Stimulated activated naive CD8-positive, alpha-beta T cell treated with anti-CD3 and anti-CD28 coated beads, Interleukin-15, Interleukin-2, amounts not matched to agents 100 ng/mL and 50 ng/mL, for 24 hours (primary cell): ENCODE data around the gene SCN8A.
"Not testable (repeated sequence)": the region's sequence is repeated elsewhere in the genome, so short reads cannot be mapped to it uniquely, and the experiment has no call there.

Experiments
- H3K27ac Mint-ChIP-seq: one replicate; pipeline ENCODE4 v1.8.0; 2021; ENCODE audit warnings: mild to moderate bottlenecking, mixed read lengths
- H3K27me3 Mint-ChIP-seq: one replicate; pipeline ENCODE4 v1.8.0; 2021; ENCODE audit warnings: mixed read lengths
- H3K36me3 Mint-ChIP-seq: one replicate; pipeline ENCODE4 v1.8.0; 2021; ENCODE audit warnings: low read depth, mixed read lengths
- H3K4me1 Mint-ChIP-seq: one replicate; pipeline ENCODE4 v1.8.0; 2021; ENCODE audit warnings: low read depth, mixed read lengths
- H3K4me3 Mint-ChIP-seq: one replicate; pipeline ENCODE4 v1.8.0; 2021; ENCODE audit warnings: mild to moderate bottlenecking, mixed read lengths
- H3K9me3 Mint-ChIP-seq: one replicate; pipeline ENCODE4 v1.8.0; 2021; ENCODE audit warnings: mixed read lengths

Gene SCN8A

DNA sequence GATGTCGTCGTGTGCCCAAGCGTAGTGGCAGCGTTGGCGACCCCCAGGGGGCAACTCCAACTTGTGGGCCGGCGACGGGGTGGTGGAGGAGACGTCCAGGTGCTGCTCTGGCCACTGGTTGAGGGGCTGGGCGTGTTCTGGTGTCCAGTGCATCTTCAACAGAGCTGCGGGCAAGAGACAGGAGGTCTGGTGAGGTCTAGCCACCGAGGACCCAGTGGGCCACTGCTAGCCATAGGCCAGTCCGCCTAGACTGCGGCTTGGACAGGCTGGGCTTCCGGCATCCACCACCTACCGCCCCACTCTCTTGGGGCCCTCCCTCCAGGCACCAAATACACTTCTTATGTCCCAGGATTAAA is 231.2 kb downstream of the SCN8A start:
- H3K27ac Mint-ChIP-seq, result no peak overlapping the region
- H3K9me3 Mint-ChIP-seq, result no peaks in the 10 kb centered on the region
- H3K4me3 Mint-ChIP-seq, result peak overlapping the region; percentile 70
- H3K27me3 Mint-ChIP-seq, result no peaks in the 10 kb centered on the region
- peaks cover 27% of the 10 kb centered on the region for H3K4me1 Mint-ChIP-seq
- H3K36me3 Mint-ChIP-seq, result no peaks in the 10 kb centered on the region

DNA sequence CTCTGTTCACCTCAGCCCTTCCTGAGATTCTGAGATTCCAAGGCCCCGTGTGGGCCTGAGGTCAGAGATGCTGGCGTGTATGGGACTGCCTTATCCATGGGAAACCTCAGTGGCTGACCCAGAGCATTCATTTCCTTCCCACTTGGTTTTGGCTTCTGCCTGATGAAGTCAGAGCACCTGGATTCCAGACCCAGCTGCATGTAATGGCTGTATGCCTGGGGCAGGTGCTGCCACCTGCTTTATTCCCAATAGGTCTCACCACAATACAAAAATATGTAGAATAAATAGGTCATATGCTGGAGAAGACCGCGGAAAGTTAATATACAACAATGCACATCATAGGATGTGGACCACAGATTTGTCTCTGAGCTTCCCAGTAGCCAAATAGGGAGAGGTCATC is 231.9 kb downstream of the SCN8A start:
- no peaks in the 10 kb centered on the region for H3K27me3 Mint-ChIP-seq
- H3K36me3 Mint-ChIP-seq, result no peaks in the 10 kb centered on the region
- H3K27ac Mint-ChIP-seq, result no peak overlapping the region
- no peaks in the 10 kb centered on the region for H3K9me3 Mint-ChIP-seq
- H3K4me1 Mint-ChIP-seq, result peaks cover 34% of the 10 kb centered on the region
- peak overlapping the region; percentile 26 for H3K4me3 Mint-ChIP-seq

DNA sequence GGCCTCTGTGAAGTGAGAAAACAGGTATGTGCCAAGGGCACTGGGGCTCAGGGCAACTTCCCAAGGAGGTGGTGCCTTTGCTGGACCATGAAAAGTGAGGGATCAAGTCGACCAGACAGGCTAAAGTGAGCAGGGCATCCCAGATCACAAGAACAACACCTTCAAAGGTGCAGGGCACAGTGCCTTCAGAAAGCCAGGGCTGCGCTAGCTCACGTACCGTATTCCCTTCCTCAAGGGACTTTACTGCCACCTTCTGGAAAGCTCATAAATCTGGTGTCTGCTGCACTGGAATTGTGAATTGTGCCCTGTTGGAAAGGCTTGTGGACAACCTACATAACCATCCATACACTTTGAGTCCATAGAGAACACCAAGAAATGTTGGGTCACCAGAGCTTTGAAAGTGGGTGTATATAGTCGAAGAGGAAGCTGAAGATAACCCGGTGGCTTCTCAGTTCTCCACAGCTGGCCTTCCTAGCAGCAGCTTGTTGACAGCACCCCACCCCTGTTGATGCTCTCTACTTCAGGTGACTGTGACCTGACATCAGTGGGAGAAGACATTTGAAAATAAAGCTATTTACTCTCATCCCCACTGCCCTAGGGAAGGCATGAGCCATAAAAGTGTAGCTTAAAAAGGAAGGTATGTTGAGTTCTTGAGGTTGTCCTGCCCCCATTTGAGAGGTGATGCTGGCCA is 233.0 kb downstream of the SCN8A start:
- no peak overlapping the region for H3K27ac Mint-ChIP-seq
- no peaks in the 10 kb centered on the region for H3K27me3 Mint-ChIP-seq
- H3K9me3 Mint-ChIP-seq, result no peaks in the 10 kb centered on the region
- peaks cover 43% of the 10 kb centered on the region for H3K4me1 Mint-ChIP-seq
- no peak overlapping the region for H3K4me3 Mint-ChIP-seq
- no peaks in the 10 kb centered on the region for H3K36me3 Mint-ChIP-seq

DNA sequence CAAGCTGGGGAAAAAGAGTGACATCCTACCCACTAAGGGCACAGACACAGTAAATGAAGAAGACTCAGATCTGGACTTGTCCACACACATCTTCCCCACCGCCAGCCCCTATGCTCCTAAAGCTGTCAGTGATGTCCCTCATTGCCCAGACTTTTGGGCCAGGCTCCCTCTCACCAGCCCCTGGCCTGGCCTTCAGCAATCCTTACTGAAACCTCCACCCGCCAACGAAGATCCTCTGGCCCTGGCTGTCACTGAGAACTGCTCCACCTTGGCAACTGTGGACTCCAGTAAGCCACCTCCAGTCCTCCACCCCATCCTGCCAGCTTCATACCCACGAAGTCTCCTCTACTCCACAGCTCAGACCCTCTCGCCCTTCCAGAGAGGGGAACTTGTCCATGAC is 234.2 kb downstream of the SCN8A start:
- no peak overlapping the region for H3K4me3 Mint-ChIP-seq
- H3K9me3 Mint-ChIP-seq, result no peaks in the 10 kb centered on the region
- H3K4me1 Mint-ChIP-seq, result peaks cover 36% of the 10 kb centered on the region
- no peaks in the 10 kb centered on the region for H3K36me3 Mint-ChIP-seq
- H3K27ac Mint-ChIP-seq, result no peak overlapping the region
- no peaks in the 10 kb centered on the region for H3K27me3 Mint-ChIP-seq

DNA sequence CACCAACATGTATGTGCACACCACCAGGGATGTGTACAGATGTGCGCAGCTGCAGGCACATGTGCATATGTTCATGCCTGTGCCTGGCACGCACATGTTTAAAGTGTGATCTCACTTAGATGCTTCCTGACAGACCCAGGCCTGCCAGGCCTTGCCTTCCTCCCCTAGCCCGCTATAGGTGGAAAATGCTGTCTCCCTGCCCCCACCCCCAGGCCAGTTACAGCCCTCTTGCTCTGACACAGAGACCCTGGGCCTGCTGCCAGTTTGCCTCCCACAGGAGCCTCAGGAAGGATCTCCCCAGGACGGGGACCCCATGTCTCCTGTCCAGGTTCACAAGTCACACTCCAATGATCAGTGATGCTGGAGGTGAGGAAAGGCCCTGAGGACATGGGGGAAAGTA is 235.8 kb downstream of the SCN8A start:
- no peaks in the 10 kb centered on the region for H3K9me3 Mint-ChIP-seq
- no peak overlapping the region for H3K4me3 Mint-ChIP-seq
- H3K36me3 Mint-ChIP-seq, result no peaks in the 10 kb centered on the region
- H3K27ac Mint-ChIP-seq, result peak overlapping the region; percentile 16
- H3K4me1 Mint-ChIP-seq, result peaks cover 36% of the 10 kb centered on the region
- peaks cover 4% of the 10 kb centered on the region for H3K27me3 Mint-ChIP-seq

DNA sequence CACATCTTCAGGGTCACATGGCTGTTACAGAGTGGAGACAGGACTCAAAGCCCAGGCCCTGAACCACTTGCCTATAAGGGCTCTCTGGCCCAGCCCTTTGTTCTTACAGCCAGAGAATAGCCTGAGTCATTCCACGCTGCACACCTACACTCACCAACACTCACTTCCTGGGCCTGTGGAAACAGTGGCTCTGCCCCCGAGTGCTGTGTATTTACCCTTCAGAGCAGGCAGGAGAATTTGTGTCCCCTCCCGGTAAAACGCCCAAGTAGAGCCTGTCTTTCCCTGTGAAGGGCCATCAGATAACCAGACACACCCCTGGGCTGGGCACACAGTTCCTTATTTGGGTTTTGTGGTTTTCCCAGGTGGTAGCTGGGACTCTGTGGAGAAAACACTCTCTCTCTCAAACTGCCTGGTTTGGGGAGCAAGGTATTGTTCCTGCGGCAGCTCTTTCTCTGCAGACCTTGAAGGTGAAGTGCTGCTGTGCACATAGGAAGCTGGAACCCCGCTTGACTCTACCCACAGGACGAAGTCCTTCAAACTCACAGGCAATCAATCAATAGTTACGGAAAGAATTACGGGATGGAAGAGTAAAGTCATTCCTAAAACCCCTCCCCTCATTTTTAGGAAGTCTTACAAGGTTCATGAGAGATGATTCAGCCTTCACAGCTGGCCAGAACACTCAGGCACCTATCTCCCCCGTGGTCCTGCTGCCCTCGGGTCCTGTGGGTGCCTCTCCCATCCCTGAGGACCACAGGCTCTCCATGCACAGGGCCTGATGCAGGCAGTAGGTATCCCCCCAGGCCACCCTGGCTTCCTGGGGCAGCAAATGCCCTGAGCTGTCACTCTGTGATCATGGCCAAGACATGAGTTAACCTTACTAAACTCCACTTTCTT is 237.1 kb downstream of the SCN8A start:
- Mint-ChIP-seq H3K27ac (peak overlapping the region; percentile 93), H3K9me3 (no peaks in the 10 kb centered on the region), H3K36me3 (no peaks in the 10 kb centered on the region), H3K4me3 (peak overlapping the region; percentile 58), H3K4me1 (peaks cover 36% of the 10 kb centered on the region), H3K27me3 (peaks cover 16% of the 10 kb centered on the region)

DNA sequence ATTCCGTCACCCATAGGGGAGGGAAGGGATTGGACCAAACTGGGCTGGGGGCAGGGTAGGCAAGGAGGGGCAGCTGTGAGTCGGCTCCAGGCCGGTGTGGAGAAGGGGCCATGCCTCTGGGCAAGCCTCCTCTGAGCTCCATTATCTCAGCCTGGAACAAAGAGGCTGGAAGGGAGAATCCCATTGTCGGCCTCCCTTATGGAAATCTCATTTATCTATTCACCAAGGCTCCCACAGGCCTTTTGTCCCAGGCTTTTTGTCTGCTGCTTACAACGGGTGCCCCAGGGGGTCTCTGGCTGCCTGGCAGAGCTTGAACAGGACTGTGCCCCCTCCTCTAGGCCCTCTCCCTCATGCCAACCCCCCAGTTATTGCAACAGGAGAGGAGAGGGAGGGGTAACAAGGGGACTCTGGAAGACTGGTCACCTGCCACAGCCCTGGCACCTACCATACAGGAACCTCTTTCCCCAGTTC is 238.0 kb downstream of the SCN8A start:
- Mint-ChIP-seq H3K27ac (peak overlapping the region; percentile 62), H3K9me3 (no peaks in the 10 kb centered on the region), H3K36me3 (no peaks in the 10 kb centered on the region), H3K27me3 (peaks cover 25% of the 10 kb centered on the region), H3K4me1 (peaks cover 40% of the 10 kb centered on the region), H3K4me3 (no peak overlapping the region)

DNA sequence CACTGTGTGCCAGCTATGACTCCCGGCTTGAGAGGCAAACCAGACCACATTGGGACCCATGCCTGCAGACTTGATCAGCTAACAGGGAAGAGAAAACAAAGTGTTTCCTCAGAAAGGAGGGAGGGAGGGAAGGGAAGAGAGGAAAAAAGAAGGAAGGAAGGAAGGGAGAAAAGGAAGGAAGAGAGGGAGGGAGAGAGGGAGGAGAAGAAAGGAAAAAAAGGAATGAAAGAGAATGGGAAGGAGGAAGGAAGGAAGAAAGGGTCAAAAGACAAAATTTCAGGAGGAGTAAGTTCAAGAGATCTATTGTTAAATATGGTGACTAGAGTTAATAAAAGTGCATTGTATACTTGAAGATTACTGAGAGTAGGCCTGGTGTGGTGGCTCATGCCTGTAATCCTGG is 238.6 kb downstream of the SCN8A start:
- no peaks in the 10 kb centered on the region for H3K36me3 Mint-ChIP-seq
- H3K4me3 Mint-ChIP-seq, result no peak overlapping the region
- H3K4me1 Mint-ChIP-seq, result peaks cover 40% of the 10 kb centered on the region
- no peaks in the 10 kb centered on the region for H3K9me3 Mint-ChIP-seq
- peak overlapping the region; percentile 62 for H3K27ac Mint-ChIP-seq
- peaks cover 25% of the 10 kb centered on the region for H3K27me3 Mint-ChIP-seq

DNA sequence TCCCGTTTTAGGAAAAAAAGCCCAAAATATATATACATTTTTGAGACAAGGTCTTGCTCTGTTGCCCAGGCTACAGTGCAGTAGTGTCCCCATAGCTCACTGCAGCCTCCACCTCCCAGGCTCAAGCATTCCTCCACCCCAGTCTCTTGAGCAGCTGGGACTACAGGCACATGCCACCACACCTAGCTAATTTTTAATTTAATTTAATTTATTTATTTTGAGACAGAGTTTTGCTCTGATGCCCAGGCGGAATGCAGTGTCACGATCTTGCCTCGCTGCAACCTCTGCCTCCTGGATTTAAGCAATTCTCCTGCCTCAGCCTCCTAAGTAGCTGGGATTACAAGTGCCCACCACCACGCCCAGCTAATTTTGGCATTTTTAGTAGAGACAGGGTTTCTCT is 240.8 kb downstream of the SCN8A start:
- peaks cover 36% of the 10 kb centered on the region for H3K4me1 Mint-ChIP-seq

DNA sequence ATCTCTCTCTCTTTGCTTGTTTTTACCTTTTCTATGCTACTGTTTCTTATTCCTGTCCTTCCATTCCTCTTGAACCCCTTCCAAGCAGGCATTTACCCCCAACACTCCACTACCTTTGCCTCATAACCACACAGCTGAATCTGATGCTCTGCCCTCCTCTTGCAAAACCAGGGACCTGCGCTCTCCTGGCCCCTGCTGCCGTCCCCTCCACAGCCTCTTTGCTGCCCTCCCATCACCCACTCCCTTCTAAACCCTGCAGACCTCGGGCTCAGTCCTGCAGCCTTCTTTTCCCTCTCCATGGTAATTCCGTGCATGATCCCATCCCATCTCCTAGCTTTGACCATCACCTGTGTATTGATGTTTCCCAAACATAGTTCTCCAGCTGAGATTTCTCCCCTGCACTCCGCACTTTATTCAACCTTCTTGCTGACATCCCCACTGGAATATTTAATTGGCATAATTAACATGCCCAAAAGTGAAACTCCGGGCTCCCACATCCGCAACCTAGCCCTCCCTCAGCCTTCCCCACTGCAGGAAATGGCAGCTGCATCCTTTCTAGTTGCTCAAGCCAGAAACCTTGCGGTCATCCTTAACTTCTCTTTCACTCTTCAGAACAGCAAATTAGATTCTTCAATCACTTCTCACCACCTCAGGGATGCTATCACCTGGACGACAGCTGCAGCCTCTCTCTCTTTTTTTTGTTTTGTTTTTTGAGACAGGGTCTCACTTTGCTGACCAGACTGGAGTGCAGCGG is 241.5 kb downstream of the SCN8A start:
- Mint-ChIP-seq H3K36me3 (no peaks in the 10 kb centered on the region), H3K4me1 (peaks cover 29% of the 10 kb centered on the region), H3K27ac (no peak overlapping the region), H3K4me3 (no peak overlapping the region), H3K27me3 (peaks cover 26% of the 10 kb centered on the region), H3K9me3 (no peaks in the 10 kb centered on the region)

More for the DNA sequence above, 240.8 kb downstream of the SCN8A start:
- not testable (repeated sequence) for H3K9me3 Mint-ChIP-seq, H3K4me3 Mint-ChIP-seq, H3K27ac Mint-ChIP-seq, H3K36me3 Mint-ChIP-seq
- peaks cover 25% of the 10 kb centered on the region for H3K27me3 Mint-ChIP-seq

DNA sequence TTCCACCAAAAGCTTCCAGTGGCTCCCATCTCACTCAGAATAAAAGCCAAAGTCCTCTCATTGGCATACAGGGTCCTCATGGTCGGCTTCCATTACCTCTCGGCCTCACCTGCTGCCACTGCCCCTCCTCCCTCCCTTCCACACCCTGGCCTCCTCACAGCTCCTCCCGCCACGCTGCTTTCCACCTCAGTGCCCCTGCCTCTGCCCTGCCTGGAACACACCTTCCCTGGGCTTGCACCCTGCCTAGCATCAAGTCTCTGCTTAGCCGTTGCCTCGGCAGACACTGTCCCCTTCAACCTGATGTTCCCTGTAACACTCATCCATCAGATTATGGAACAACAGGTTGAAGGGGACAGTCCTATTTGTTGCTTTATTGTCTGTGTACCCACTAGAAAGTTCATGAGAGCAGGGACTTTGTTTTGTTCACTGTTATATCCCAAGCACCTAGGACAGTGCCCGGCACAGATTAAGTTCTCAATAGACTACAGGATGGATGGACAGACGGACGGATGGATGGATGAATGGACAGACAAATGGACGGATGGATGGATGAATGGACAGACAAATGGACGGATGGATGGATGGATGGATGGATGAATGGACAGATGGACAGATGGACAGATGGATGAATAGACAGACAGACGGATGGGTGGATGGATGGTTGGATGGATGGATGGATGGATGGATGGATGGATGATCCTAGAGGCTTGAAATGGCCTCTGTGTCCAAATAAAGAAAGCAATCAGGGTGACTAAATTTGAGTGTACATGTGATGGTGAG is 242.6 kb downstream of the SCN8A start:
- H3K36me3 Mint-ChIP-seq, result no peaks in the 10 kb centered on the region
- peaks cover 18% of the 10 kb centered on the region for H3K4me1 Mint-ChIP-seq
- no peaks in the 10 kb centered on the region for H3K9me3 Mint-ChIP-seq
- no peak overlapping the region for H3K4me3 Mint-ChIP-seq
- H3K27ac Mint-ChIP-seq, result no peak overlapping the region
- H3K27me3 Mint-ChIP-seq, result peaks cover 29% of the 10 kb centered on the region

DNA sequence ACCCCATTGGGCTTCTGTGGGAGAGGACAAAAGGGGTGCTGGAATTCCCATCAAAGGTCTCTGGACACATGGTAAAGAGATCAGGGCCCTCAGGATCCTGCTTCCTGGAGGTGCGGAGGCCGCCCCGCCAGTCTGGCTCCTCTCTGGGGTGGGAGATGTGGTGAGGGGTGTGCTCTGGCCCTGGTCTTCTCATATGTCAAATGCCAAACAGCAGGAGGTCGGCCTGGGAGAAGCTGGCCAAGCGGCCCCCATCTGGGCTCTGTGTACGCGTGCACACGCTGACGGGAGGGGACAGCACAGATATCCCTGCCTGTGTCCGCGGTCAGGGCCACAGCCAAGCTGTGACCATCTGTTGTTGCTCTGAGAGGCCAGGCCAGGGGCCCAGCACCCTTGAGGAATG is 243.4 kb downstream of the SCN8A start:
- Mint-ChIP-seq H3K4me3 (no peak overlapping the region), H3K4me1 (peaks cover 16% of the 10 kb centered on the region), H3K9me3 (no peaks in the 10 kb centered on the region), H3K36me3 (no peaks in the 10 kb centered on the region), H3K27me3 (peaks cover 34% of the 10 kb centered on the region), H3K27ac (no peak overlapping the region)

DNA sequence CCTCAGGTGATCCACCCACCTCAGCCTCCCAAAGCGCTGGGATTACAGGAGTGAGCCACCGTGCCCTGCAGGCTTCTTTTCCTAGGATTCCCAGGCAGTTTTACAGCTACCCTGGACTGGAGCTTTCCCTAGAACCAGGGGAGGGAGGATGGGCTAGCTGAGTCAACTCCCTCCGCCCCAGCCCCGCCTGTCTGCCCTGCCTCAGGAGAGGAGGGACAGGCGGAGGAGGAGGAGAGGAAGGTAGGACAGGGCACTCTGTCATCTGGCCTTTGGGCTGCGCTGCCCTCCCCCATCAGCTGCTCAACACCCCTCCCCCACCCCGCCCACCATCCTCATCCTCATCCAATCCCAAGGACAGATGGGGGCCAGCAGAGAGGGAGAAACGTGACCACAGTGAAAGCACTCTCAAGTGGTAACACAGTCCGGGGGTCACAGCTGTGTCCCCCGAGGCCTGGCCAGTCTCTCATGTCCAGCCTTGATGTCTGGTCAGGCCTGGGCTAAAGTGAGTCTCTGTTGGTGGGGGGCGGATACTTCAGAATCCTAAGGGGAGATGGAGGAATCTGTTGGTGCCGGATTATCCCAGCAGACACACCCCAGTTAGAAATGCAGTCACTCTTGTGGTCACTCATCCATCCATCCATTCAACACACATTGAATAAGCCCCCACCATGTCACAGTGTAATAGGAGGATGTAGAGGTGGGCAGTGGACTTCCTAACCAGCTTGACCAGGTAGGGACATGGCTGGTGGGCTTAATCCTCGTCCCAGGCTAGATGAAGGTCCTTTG is 245.2 kb downstream of the SCN8A start:
- H3K36me3 Mint-ChIP-seq, result no peaks in the 10 kb centered on the region
- no peaks in the 10 kb centered on the region for H3K9me3 Mint-ChIP-seq
- H3K4me1 Mint-ChIP-seq, result peaks cover 16% of the 10 kb centered on the region
- H3K27ac Mint-ChIP-seq, result no peak overlapping the region
- H3K4me3 Mint-ChIP-seq, result no peak overlapping the region
- H3K27me3 Mint-ChIP-seq, result peaks cover 40% of the 10 kb centered on the region

DNA sequence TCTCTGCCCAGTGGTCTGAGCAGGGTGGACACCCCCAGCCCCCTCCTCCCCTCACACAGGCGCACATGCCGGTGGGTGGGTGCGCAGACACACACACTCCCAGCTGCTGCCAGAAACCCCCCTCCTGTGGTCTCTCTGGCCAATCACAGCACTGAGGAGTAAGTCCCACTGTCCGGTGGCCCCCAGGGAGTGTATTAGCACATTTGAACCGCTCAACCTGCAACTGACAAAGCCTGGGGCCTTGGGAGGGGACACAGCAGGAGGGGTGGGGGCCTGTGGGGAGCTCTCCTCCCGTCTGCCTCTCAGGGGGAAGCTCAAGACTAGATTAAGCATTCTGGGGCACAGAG is 245.8 kb downstream of the SCN8A start:
- Mint-ChIP-seq H3K27ac (no peak overlapping the region), H3K9me3 (no peaks in the 10 kb centered on the region), H3K4me1 (peaks cover 16% of the 10 kb centered on the region), H3K27me3 (peaks cover 45% of the 10 kb centered on the region), H3K36me3 (no peaks in the 10 kb centered on the region), H3K4me3 (no peak overlapping the region)
